A549 (cell line): ENCODE measurements around the gene LDLRAD3. TPM values are rescaled to one million over a fixed set of nuclear protein-coding genes. Genes with fewer than 3 reads are reported as not detected.

Experiments
- ATAC-seq, 2 experiments: fragments of 200-7000 bp in 1 of 2; fragments of >200 bp in 1 of 2; cut with Nextera tagmentation in 1 of 2; cut with Tn5 transposase in 1 of 2; 3 replicates each; pipeline versions ENCODE4 v1.8.0 to v1.9.1; 2018 to 2020; ENCODE audit warnings: mild to moderate bottlenecking in 1 of 2, moderate library complexity in 1 of 2
- CTCF ChIA-PET: fragments of 300-600 bp; sonication (Branson Sonifier 250); formaldehyde crosslinking; extraction: SDS; loops from one replicate; lab custom pipeline; 2021; ENCODE audit warnings: antibody characterized with exemption, inconsistent platforms; lab: Yijun Ruan, JAX
- POLR2A ChIA-PET: fragments of 350-600 bp; formaldehyde crosslinking; extraction: SDS; loops from one replicate; lab custom pipeline; 2021; ENCODE audit warnings: antibody characterized with exemption, inconsistent platforms; lab: Yijun Ruan, JAX
- DNase-seq, 2 experiments: peaks; one replicate each; pipeline versions ENCODE4 v3.0.0 to v3.0.0-alpha.2; 2011 to 2016; ENCODE audit warnings: low read depth in 1 of 2, low spot score in 1 of 2
- FAIRE-seq: peaks from 2 replicates; lab custom pipeline; 2011; peaks lifted over from hg19 to GRCh38; lab: Jason Lieb, UNC
- H3K27ac ChIP-seq, 2 experiments: fragments of >200 bp; sonication (Bioruptor Twin); formaldehyde crosslinking; 3 replicates each; pipeline ENCODE4 v1.5.1; 2016 to 2017
- H3K4me1 ChIP-seq: fragments of >200 bp; sonication (Bioruptor Twin); formaldehyde crosslinking; 3 replicates; pipeline ENCODE4 v1.6.1; 2016
- H3K4me2 ChIP-seq: fragments of >200 bp; sonication (Bioruptor Twin); formaldehyde crosslinking; 3 replicates; pipeline ENCODE4 v1.6.1; 2016
- H3K4me3 ChIP-seq: fragments of >200 bp; sonication (Bioruptor Twin); formaldehyde crosslinking; 3 replicates; pipeline ENCODE4 v1.5.1; 2016
- H3K9me3 ChIP-seq: fragments of >200 bp; sonication (Bioruptor Twin); formaldehyde crosslinking; 3 replicates; pipeline ENCODE4 v1.6.1; 2016
- EHF ChIP-seq: fragments of 250-450 bp; sonication (Bioruptor Pico); IDR thresholded peaks from 2 replicates; pipeline ENCODE4 v1.5.0; 2020; ENCODE audit warnings: mild to moderate bottlenecking
- FOSL2 ChIP-seq, 2 experiments: fragments of 450-650 bp in 1 of 2; fragments of >200 bp in 1 of 2; sonication (Bioruptor Twin) in 1 of 2; formaldehyde crosslinking; IDR thresholded peaks; 2 replicates each; pipeline versions ENCODE4 v1.5.0 to v1.6.1; 2016 to 2020; ENCODE audit warnings: mild to moderate bottlenecking in 1 of 2, moderate library complexity in 1 of 2
- GATA3 ChIP-seq: IDR thresholded peaks from 2 replicates; pipeline ENCODE4 v1.6.1; 2012; ENCODE audit warnings: borderline replicate concordance
- HOXB13 ChIP-seq: fragments of 250-450 bp; sonication (Bioruptor Pico); IDR thresholded peaks from 2 replicates; pipeline ENCODE4 v1.5.0; 2020; ENCODE audit warnings: low read depth, mild to moderate bottlenecking, moderate library complexity
- PHF8 ChIP-seq: fragments of 200-600 bp; sonication (generic); IDR thresholded peaks from 2 replicates; pipeline ENCODE4 v1.6.1; 2016; ENCODE audit warnings: low read depth, mild to moderate bottlenecking, antibody characterized with exemption, moderate library complexity, borderline replicate concordance
- RAD21 ChIP-seq, 2 experiments: fragments of >200 bp in 1 of 2; sonication (Bioruptor Twin) in 1 of 2; formaldehyde crosslinking in 1 of 2; IDR thresholded peaks in 1 of 2; conservative IDR thresholded peaks in 1 of 2; 2 replicates in 1 of 2; 3 replicates in 1 of 2; pipeline ENCODE4 v1.6.1; 2012 to 2018; ENCODE audit warnings: inconsistent platforms in 1 of 2
- TP53 ChIP-seq: fragments of 250-450 bp; sonication (Bioruptor Pico); IDR thresholded peaks from 2 replicates; pipeline ENCODE4 v1.5.0; 2021; ENCODE audit warnings: mild to moderate bottlenecking, moderate library complexity
- ZFP36 ChIP-seq: fragments of 450-650 bp; IDR thresholded peaks from 2 replicates; pipeline ENCODE4 v1.6.1; 2014; ENCODE audit warnings: borderline replicate concordance; ENCODE audit not compliant: partially characterized antibody
- ZNF302 ChIP-seq: fragments of 250-450 bp; sonication (Bioruptor Pico); IDR thresholded peaks from 2 replicates; pipeline ENCODE4 v1.9.0; 2021; ENCODE audit warnings: inconsistent platforms, mild to moderate bottlenecking, moderate library complexity
- ZSCAN20 ChIP-seq: fragments of 250-450 bp; sonication (Bioruptor Pico); IDR thresholded peaks from 2 replicates; pipeline ENCODE4 v1.8.0; 2022; ENCODE audit warnings: mild to moderate bottlenecking, moderate library complexity
- whole genome bisulfite sequencing: methylation state at CpG from one replicate; pipeline ENCODE4 v1.1.6; 2017; ENCODE audit errors: missing lambda C conversion rate; 5-methylcytosine and 5-hydroxymethylcytosine counted together
- polyA plus RNA-seq, 4 experiments: library from polyadenylated mRNA; depleted of rRNA in 3 of 4; stranded (reverse); fragments of >200 nt; fragmentation: RNase III in 1 of 4; extraction: RNeasy Plus Mini Kit Qiagen cat#74134 plus additional on column Dnase treatment in 1 of 4; gene quantifications; 2 replicates in 3 of 4; 3 replicates in 1 of 4; pipeline ENCODE4 v1.2.3, GENCODE V29; 2011 to 2017
- TF ChIP-seq, protein P1 (sequence below): IDR thresholded peaks from 2 replicates; pipeline ENCODE4 v1.6.1; 2012
- TF ChIP-seq, protein P2 (sequence below): fragments of 150-350 bp; IDR thresholded peaks from 2 replicates; pipeline ENCODE4 v1.6.1; 2014; ENCODE audit warnings: low read depth, mild to moderate bottlenecking, low read length
- TF ChIP-seq, protein P3 (sequence below): fragments of 200-600 bp; sonication (generic); IDR thresholded peaks from 2 replicates; pipeline ENCODE4 v1.6.1; 2016; ENCODE audit warnings: antibody characterized with exemption, mild to moderate bottlenecking, moderate library complexity

Gene LDLRAD3
- polyA plus RNA-seq, 2 of the 4 experiments (the other 2 are of a cell fraction), result 10.5 to 13.2 TPM

DNA sequence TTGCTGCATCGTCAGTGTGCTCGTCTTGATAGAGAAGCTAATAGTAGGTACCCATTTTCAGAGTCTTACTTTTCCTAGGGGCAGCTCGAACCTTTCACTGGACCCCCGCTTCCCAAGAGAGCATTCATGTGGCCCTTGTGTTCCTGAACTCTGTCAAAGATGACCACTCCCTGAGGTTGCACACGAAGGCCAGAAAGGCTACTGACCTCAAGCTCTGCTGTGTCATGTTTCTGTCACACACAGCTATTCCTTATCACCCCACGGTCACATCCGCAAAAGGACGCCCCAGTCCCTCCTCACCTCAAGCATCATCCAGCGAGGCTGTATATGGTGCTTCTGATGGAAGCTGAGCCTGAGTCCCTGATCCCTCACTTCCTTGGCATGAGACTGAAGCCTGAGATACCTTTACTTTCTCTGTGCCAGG is 171.5 kb downstream of the LDLRAD3 start:
- DNase-seq, result no peak
- no peak for TF ChIP-seq EHF (CRISPR knock-in tag)
- TF ChIP-seq, protein P1, sequence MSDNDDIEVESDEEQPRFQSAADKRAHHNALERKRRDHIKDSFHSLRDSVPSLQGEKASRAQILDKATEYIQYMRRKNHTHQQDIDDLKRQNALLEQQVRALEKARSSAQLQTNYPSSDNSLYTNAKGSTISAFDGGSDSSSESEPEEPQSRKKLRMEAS, result no peak
- TF ChIP-seq ZNF302 (CRISPR knock-in tag), result no peak
- TF ChIP-seq, protein P2, sequence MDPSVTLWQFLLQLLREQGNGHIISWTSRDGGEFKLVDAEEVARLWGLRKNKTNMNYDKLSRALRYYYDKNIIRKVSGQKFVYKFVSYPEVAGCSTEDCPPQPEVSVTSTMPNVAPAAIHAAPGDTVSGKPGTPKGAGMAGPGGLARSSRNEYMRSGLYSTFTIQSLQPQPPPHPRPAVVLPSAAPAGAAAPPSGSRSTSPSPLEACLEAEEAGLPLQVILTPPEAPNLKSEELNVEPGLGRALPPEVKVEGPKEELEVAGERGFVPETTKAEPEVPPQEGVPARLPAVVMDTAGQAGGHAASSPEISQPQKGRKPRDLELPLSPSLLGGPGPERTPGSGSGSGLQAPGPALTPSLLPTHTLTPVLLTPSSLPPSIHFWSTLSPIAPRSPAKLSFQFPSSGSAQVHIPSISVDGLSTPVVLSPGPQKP, result no peak
- TF ChIP-seq TP53 (CRISPR knock-in tag), result no peak
- no peak for TF ChIP-seq FOSL2 (IDR thresholded peaks at IDR 0.05)
- TF ChIP-seq FOSL2 (CRISPR knock-in tag; IDR thresholded peaks at IDR 0.05), result no peak
- no peak for TF ChIP-seq RAD21 (conservative IDR thresholded peaks at IDR 0.05 in 1 of 2, IDR thresholded peaks at IDR 0.05 in 1 of 2)
- no peak for TF ChIP-seq HOXB13 (CRISPR knock-in tag)
- TF ChIP-seq, protein P3, sequence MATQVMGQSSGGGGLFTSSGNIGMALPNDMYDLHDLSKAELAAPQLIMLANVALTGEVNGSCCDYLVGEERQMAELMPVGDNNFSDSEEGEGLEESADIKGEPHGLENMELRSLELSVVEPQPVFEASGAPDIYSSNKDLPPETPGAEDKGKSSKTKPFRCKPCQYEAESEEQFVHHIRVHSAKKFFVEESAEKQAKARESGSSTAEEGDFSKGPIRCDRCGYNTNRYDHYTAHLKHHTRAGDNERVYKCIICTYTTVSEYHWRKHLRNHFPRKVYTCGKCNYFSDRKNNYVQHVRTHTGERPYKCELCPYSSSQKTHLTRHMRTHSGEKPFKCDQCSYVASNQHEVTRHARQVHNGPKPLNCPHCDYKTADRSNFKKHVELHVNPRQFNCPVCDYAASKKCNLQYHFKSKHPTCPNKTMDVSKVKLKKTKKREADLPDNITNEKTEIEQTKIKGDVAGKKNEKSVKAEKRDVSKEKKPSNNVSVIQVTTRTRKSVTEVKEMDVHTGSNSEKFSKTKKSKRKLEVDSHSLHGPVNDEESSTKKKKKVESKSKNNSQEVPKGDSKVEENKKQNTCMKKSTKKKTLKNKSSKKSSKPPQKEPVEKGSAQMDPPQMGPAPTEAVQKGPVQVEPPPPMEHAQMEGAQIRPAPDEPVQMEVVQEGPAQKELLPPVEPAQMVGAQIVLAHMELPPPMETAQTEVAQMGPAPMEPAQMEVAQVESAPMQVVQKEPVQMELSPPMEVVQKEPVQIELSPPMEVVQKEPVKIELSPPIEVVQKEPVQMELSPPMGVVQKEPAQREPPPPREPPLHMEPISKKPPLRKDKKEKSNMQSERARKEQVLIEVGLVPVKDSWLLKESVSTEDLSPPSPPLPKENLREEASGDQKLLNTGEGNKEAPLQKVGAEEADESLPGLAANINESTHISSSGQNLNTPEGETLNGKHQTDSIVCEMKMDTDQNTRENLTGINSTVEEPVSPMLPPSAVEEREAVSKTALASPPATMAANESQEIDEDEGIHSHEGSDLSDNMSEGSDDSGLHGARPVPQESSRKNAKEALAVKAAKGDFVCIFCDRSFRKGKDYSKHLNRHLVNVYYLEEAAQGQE, result no peak
- TF ChIP-seq, all 56 proteins: peak for 0
- CTCF ChIA-PET, result interaction anchor here (0.6 to 2.6 kb wide), 7 partner anchors 12 to 500 kb away, joined by 3 to 9 read pairs (median 3); no protein-coding TSS in a partner anchor
- Histone ChIP-seq H3K27ac (no peak overlapping the region), H3K9me3 (peaks cover 17% of the 10 kb centered on the region), H3K4me2 (no peak overlapping the region), H3K4me1 (no peaks in the 10 kb centered on the region), H3K4me3 (no peak overlapping the region)
- POLR2A ChIA-PET, result no interaction called here
- no peak for ATAC-seq
- FAIRE-seq, result no peak
- WGBS, result 93% methylated on average over 9 of the region's 9 CpGs

DNA sequence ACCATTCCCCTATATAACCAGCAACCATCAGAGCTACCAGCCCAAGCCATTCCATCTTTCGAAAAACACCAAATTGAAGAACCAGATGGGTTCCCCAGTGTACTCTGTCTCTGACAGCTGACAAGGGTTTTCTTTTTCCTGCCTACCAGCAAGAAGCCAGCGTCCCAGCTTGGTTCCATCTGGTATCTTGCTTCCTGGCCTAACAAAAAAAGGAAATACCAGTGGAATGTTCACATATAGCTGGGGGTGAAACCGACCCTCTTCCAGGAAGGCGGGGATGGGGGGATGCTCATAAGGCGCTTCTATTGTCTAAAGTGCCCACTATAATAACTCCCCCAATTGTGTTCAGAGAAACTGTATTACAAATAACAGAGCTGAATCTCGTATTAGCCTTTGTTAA is 172.3 kb downstream of the LDLRAD3 start:
- ChIA-PET CTCF (interaction anchor here (0.7 to 2.6 kb wide), 6 partner anchors 9 to 294 kb away, joined by 3 to 9 read pairs (median 3); no protein-coding TSS in a partner anchor), POLR2A (no interaction called here)
- Histone ChIP-seq H3K9me3 (peaks cover 17% of the 10 kb centered on the region), H3K4me1 (no peaks in the 10 kb centered on the region), H3K4me2 (no peak overlapping the region), H3K4me3 (no peak overlapping the region), H3K27ac (no peak overlapping the region)
- DNase-seq (no peak), FAIRE-seq (no peak), ATAC-seq (no peak)
- WGBS, result 92% methylated on average over 6 of the region's 6 CpGs
- TF ChIP-seq PHF8, result no peak
- TF ChIP-seq, protein P3, result no peak
- no peak for TF ChIP-seq ZFP36
- no peak for TF ChIP-seq GATA3
- no peak for TF ChIP-seq ZSCAN20
- TF ChIP-seq, all 56 proteins: peak for 0
